ENCODE data around the gene DEFB115. TPM values are rescaled to one million over a fixed set of nuclear protein-coding genes. Genes with fewer than 3 reads are reported as not detected.
"Not testable (repeated sequence)": the region's sequence is repeated elsewhere in the genome, so short reads cannot be mapped to it uniquely, and the experiment has no call there.

DEFB115 gene, protein sequence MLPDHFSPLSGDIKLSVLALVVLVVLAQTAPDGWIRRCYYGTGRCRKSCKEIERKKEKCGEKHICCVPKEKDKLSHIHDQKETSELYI
- total RNA-seq (2014; rRNA removed; shearing (Covaris generic)): not detected in 2 replicates
- polyA plus RNA-seq (2014; cell fraction: nucleus; rRNA removed): not detected in 2 replicates

DNA sequence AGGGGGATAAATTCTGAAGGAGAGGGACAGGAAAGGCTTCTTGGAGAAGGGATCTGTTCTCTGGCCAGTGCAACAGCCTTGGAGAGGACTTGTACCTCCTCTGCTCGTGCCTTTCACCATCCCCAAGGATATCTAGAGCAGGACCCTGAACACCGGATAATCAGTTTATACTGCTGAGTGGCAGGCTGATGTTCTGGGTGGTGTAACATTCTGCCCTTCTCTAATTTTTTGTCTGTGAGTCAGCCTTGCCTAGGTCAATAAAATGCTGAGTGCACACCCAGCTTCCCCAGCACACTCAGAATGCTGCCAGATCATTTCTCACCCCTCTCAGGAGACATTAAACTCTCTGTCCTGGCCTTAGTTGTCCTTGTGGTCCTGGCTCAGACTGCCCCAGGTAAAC is at the start of gene DEFB115:
DEFB115 (plus strand) TSS at position 301 of the 400 bp plus-strand sequence; CDS start at position 301, 0 bp downstream.
- no peak for DNase-seq (ENCODE audit: extremely low read depth, low read depth)

DNA sequence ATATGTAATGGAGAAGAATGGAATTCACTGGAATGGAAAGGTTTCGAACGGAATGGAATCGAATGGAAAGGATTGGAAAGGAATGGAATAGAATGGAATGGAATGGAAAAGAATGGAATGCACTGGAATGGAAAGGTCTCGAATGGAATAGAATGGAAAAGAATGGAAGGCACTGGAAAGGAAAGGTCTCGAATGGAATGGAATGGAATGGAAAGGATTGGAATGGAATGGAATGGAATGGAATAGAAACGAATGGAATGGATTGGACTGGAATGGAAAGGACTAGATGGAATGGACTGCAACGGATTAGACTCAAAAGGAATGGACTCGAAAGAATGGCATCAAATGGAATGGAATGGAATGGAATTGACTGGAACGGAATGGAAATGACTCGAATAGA is 20.5 kb upstream of the DEFB115 start:
- DNase-seq (ENCODE audit: extremely low read depth, low read depth): no peak

DNA sequence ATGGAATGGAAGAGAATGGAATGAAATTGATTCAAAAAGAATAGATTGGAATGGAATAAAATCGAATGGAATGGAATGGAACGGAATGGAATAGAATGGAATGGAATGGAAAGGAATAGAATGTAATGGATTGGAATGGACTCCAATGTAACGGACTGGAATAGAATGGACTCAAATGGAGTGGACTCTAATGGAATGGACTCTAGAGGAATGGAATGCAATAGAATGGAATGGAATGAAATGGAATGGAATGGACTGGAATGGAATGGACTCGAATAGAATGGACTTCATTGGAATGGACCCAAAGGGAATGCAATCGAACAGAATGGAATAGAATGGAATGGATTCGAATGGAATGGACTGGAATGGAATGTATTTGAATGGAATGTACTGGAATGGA is 19.7 kb upstream of the DEFB115 start:
- DNase-seq (ENCODE audit: extremely low read depth, low read depth): no peak

DNA sequence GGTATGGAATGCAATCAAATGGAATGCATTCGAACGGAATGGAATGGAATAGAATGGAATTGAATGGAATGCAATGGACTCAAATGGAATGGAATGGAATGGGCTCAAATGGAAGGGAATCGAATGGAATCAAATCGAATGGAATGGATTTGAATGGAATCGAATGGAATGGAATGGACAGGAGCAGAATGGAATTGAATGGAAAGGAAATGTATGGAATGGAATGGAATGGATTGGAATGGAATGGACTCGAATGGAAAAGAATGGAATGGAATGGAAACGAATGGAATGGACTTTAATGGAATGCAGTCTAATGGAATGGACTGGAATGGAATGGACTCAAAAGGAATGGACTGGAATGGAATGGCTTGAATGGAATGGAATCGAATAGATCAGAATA is 18.3 kb upstream of the DEFB115 start:
- no peak for DNase-seq (ENCODE audit: extremely low read depth, low read depth)

DNA sequence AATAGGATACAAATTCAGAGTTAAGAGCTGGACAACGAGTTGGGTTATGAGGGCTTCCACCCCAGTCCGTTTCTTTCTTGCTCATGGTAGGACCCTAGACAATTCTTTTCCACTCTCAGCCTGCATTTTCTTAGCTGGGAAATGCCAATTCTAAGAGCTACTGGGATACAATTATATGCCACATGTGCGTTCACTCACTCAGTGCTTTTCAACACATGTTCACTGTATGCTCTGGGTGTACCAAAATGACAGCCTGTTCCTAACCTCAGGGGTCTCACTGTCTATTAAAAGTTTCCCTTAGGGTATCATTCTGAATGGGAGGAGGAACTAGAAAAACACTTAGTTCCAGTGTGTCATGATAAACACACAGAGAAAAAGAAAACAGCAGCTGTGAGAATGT is 505 bp upstream of the DEFB115 start:
- no peak for DNase-seq (ENCODE audit: extremely low read depth, low read depth)

DNA sequence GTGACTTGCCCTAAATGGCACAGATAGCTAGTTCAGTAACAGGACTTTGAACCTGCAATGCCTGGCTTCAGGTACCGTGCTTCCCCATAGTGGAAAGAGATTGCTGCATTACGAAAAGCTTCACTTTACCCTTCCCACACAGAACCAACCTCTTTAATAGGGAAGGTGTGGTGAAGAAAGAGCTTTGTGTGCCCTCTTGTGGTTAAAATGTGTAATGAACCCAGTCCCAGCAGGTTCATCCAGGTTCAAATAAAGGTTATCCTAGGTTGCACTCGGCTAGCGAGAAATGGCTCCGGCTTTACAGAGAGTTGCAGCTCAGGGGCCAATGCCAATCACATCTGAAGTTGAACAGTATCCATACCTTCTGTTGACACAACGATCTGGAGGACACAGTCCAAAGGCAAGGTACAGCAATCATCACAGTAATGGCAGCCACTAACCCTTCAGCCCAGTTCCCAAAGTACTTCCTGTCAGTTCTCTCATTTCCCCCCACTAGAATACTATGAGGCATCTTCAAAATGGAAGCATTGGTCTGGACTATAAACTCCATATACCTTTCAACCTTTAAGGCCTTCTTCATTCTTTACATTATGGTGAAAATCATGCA is 3.0 kb downstream of the DEFB115 start:
- peak; percentile 33 for DNase-seq (ENCODE audit: extremely low read depth, low read depth)

DNA sequence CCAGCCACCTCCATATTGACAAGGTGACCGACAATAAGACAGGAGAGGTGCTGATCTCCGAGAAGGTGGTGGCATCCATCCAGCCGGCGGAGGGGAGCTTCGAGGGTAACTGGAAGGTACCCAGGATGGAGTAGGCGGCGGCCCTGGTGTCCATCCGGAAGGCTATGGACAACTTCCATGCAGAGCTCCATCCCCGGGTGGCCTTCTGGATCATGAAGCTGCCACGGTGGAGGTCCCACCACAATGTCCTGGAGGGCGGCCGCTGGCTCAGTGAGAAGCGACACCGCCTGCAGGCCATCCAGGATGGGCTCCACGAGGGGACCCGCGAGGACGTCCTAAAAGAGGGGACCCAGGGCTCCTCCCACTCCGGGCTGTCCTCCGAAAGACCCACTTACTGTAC is 17.0 kb downstream of the DEFB115 start:
- no peak for DNase-seq (ENCODE audit: extremely low read depth, low read depth)

DNA sequence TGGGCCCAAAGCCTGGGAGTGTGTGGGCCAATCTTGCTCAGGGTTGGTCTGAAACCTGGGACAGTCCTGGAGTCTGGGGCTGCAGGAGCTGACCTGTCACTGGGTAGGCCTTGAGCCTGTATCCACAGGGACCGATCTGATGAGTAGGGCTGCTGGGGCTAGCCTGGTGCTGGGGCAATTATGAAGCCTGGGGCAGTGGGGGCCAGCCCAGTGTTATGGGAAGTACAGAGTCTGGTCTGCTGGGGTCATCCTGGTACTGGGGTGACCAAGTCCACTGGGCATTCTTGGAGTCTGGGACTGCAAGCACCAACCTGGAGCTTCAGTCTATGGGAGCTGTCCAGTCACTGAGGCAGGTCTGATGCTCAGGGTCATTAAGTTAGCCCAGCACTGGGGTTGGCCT is 20.7 kb downstream of the DEFB115 start:
- no peak for DNase-seq (ENCODE audit: extremely low read depth, low read depth)

DNA sequence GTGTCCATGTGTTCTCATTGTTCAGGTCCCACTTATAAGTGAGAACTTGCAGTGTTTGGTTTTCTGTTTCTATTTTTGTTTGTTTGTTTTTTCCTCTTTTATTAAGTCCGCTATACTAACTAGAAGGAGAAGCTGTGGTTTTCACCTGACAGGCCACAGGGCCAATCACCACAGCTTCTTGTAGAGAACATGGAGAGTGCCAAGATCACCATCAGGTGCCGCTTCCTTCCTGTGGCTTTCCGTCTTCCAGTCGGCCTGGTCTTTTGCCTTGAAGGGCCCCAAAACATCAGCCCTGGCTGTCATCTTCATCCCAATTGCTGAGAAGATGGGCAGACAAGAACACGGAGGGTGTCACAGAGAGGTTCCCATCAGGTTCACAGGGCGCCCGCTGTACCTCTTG is 27.5 kb downstream of the DEFB115 start:
- DNase-seq (ENCODE audit: extremely low read depth, low read depth): not testable (repeated sequence)

DNA sequence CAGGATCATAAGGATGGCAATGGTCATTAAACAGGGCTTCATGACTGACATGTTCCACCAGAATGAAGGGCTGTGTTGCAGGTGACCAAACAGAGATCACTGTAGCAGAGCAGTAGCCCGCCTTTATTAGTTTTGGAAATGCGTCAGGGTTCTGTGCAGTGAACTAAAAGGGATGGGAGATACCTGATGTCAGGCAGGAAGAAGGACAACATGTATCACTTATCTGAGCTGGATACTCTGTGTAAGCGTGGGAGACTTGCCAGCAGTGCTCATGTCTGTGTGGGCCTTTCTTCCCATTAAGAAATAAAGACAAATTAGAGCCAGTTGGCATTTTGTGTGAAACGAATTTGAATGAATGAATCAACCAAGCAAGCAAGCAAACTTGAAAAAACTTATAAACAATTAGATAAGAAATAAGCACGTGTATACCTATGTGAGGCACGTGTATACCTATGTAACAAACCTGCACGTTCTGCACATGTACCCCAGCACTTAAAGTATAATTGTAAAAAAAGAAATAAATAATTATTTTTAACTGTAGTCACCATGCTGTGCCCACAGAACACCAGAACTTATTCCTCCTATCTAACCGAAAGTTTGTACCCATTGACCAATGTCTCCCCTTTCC is 51.2 kb downstream of the DEFB115 start, which contains the start of gene DEFB116:
DEFB116 (minus strand) TSS at position 51 of the 628 bp plus-strand sequence; CDS start at position 51, 0 bp downstream.
- no peak for DNase-seq (ENCODE audit: extremely low read depth, low read depth)

Other genes with a start within 250 kb of the DEFB115 start
- gene DEFB116, start 50.9 kb downstream of the DEFB115 start, total RNA-seq (2014; rRNA removed; shearing (Covaris generic)): not detected in 2 replicates
- not detected in 2 replicates for gene DEFB118, start 110.9 kb downstream of the DEFB115 start, total RNA-seq (2014; rRNA removed; shearing (Covaris generic))
- gene DEFB119, start 132.9 kb downstream of the DEFB115 start, total RNA-seq (2014; rRNA removed; shearing (Covaris generic)): not detected in 2 replicates
- gene DEFB121, start 148.6 kb downstream of the DEFB115 start, total RNA-seq (2014; rRNA removed; shearing (Covaris generic)): not detected in 2 replicates
- not detected in 2 replicates for gene DEFB123, start 183.0 kb downstream of the DEFB115 start, total RNA-seq (2014; rRNA removed; shearing (Covaris generic))
- not detected in 2 replicates for gene DEFB124, start 217.5 kb downstream of the DEFB115 start, total RNA-seq (2014; rRNA removed; shearing (Covaris generic))
- gene REM1, start 217.6 kb downstream of the DEFB115 start, total RNA-seq (2014; rRNA removed; shearing (Covaris generic)): not detected in 2 replicates